IMR-90 (cell line): ENCODE measurements around the gene FAM81A. TPM values are rescaled to one million over a fixed set of nuclear protein-coding genes. Genes with fewer than 3 reads are reported as not detected.

Experiments used
- ATAC-seq: fragments of 200-7000 bp; cut with Tn5 transposase; 2 replicates; pipeline ENCODE4 v1.9.1; 2020; ENCODE audit warnings: low read depth, mild to moderate bottlenecking, moderate library complexity
- BruUV-seq: library from RNA; stranded (reverse); fragments of 400-500 nt; replicated peaks from 2 replicates; lab custom pipeline; 2021; lab: Mats Ljungman, UMichigan
- CTCF ChIA-PET: fragments of 300-600 bp; formaldehyde crosslinking; extraction: SDS; loops from one replicate; lab custom pipeline; 2021; ENCODE audit warnings: antibody characterized with exemption; lab: Yijun Ruan, JAX
- POLR2A ChIA-PET: fragments of 300-600 bp; sonication (Branson Sonifier 250); formaldehyde crosslinking; loops from one replicate; lab custom pipeline; 2022; ENCODE audit warnings: antibody characterized with exemption; ENCODE audit not compliant: unreplicated experiment; lab: Charles Lee
- DNase-seq: peaks from one replicate; pipeline ENCODE4 v3.0.0; 2013
- H2AFZ ChIP-seq: replicated peaks from 2 replicates; pipeline ENCODE3; 2013; ENCODE audit warnings: low read length, mild to moderate bottlenecking; ENCODE audit not compliant: poor library complexity
- H2AK5ac ChIP-seq: 2 replicates; pipeline ENCODE4 v1.6.1; 2013; ENCODE audit warnings: low read depth, low read length, inconsistent platforms
- H2AK9ac ChIP-seq: replicated peaks from 2 replicates; pipeline ENCODE3; 2013; ENCODE audit warnings: mild to moderate bottlenecking, low read depth, low read length, moderate library complexity; ENCODE audit not compliant: poor library complexity
- H2BK120ac ChIP-seq: 2 replicates; pipeline ENCODE4 v1.6.1; 2013; ENCODE audit warnings: low read depth, low read length, inconsistent platforms
- H2BK15ac ChIP-seq: 3 replicates; pipeline ENCODE4 v1.6.1; 2013; ENCODE audit warnings: low read depth, low read length, inconsistent platforms
- H2BK20ac ChIP-seq: 2 replicates; pipeline ENCODE4 v1.6.1; 2013; ENCODE audit warnings: low read depth, mild to moderate bottlenecking, inconsistent platforms, low read length, moderate library complexity
- H2BK5ac ChIP-seq: 2 replicates; pipeline ENCODE4 v1.6.1; 2013; ENCODE audit warnings: mild to moderate bottlenecking, low read depth, low read length, inconsistent platforms; ENCODE audit not compliant: poor library complexity, severe bottlenecking
- H3K14ac ChIP-seq: replicated peaks from 2 replicates; pipeline ENCODE4 v1.6.1; 2013; ENCODE audit warnings: low read depth, low read length, inconsistent platforms
- H3K18ac ChIP-seq: 2 replicates; pipeline ENCODE4 v1.6.1; 2013; ENCODE audit warnings: low read depth, low read length, control low read depth
- H3K23ac ChIP-seq: 2 replicates; pipeline ENCODE4 v1.6.1; 2013; ENCODE audit warnings: low read depth, low read length, inconsistent platforms
- H3K27ac ChIP-seq: 2 replicates; pipeline ENCODE4 v1.5.1; 2013; ENCODE audit warnings: mild to moderate bottlenecking, control low read depth, low read length; ENCODE audit not compliant: insufficient read depth
- H3K27me3 ChIP-seq: 2 replicates; pipeline ENCODE4 v1.6.1; 2013; ENCODE audit warnings: low read length; ENCODE audit not compliant: control insufficient read depth, insufficient read depth
- H3K36me3 ChIP-seq: 2 replicates; pipeline ENCODE4 v1.6.1; 2013; ENCODE audit warnings: low read length, mixed read lengths; ENCODE audit not compliant: control insufficient read depth, insufficient read depth
- H3K4ac ChIP-seq: 2 replicates; pipeline ENCODE4 v1.6.1; 2013; ENCODE audit warnings: low read depth, low read length, inconsistent platforms
- H3K4me1 ChIP-seq: 2 replicates; pipeline ENCODE4 v1.6.1; 2013; ENCODE audit warnings: low read length, mixed read lengths; ENCODE audit not compliant: control insufficient read depth, insufficient read depth
- H3K4me2 ChIP-seq: 2 replicates; pipeline ENCODE4 v1.6.1; 2013; ENCODE audit warnings: low read depth, mild to moderate bottlenecking, control low read depth, low read length, moderate library complexity
- H3K4me3 ChIP-seq: 2 replicates; pipeline ENCODE4 v1.5.1; 2013; ENCODE audit warnings: low read depth, mild to moderate bottlenecking, control low read depth, low read length, moderate library complexity; ENCODE audit not compliant: insufficient read depth
- H3K56ac ChIP-seq: 2 replicates; pipeline ENCODE4 v1.6.1; 2013; ENCODE audit warnings: low read length, inconsistent platforms; ENCODE audit not compliant: insufficient read depth; ENCODE audit errors: extremely low read depth
- H3K79me1 ChIP-seq, 2 experiments: 2 replicates each; pipeline ENCODE4 v1.6.1; 2013; ENCODE audit warnings: low read length in 2 of 2, inconsistent platforms in 1 of 2, low read depth in 1 of 2
- H3K9ac ChIP-seq: 2 replicates; pipeline ENCODE4 v1.6.1; 2013; ENCODE audit warnings: low read depth, low read length, control low read depth
- H3K9me1 ChIP-seq: 2 replicates; pipeline ENCODE4 v1.6.1; 2013; ENCODE audit warnings: low read length, inconsistent platforms; ENCODE audit not compliant: insufficient read depth
- H3K9me3 ChIP-seq: 2 replicates; pipeline ENCODE4 v1.6.1; 2013; ENCODE audit warnings: low read length; ENCODE audit not compliant: control insufficient read depth, insufficient read depth
- H4K20me1 ChIP-seq: 2 replicates; pipeline ENCODE4 v1.6.1; 2013; ENCODE audit warnings: low read length, inconsistent platforms; ENCODE audit not compliant: insufficient read depth
- H4K5ac ChIP-seq: 2 replicates; pipeline ENCODE4 v1.6.1; 2013; ENCODE audit warnings: mild to moderate bottlenecking, low read depth, low read length, control low read depth
- H4K8ac ChIP-seq, 2 experiments: 2 replicates each; pipeline ENCODE4 v1.6.1; 2013; ENCODE audit warnings: low read depth in 2 of 2, low read length in 2 of 2, control low read depth in 1 of 2, inconsistent platforms in 1 of 2
- H4K91ac ChIP-seq: 2 replicates; pipeline ENCODE4 v1.6.1; 2013; ENCODE audit warnings: low read depth, low read length, inconsistent platforms; ENCODE audit not compliant: insufficient read depth
- CHD1 ChIP-seq: IDR thresholded peaks from 2 replicates; pipeline ENCODE4 v1.6.1; 2012; ENCODE audit warnings: low read depth, low read length, improper control_type of control experiment
- RAD21 ChIP-seq: IDR thresholded peaks from 2 replicates; pipeline ENCODE4 v1.6.1; 2012; ENCODE audit warnings: low read length, improper control_type of control experiment
- WGBS, 2 experiments: methylation state at CpG; one replicate each; pipeline versions ENCODE4 v1.1.5 to v1.1.7; 2013; ENCODE audit warnings: missing lambda C conversion rate in 2 of 2; ENCODE audit not compliant: insufficient read length in 1 of 2; ENCODE audit errors: extremely low coverage in 2 of 2; 5-methylcytosine and 5-hydroxymethylcytosine counted together
- dilution Hi-C: fragments of 300-500 bp; cut with HindIII; formaldehyde crosslinking; loops from one replicate; pipeline ENCODE4 v1.14.3; 2018; ENCODE audit warnings: low sequenced_read_pairs; ENCODE audit not compliant: unreplicated experiment
- in situ Hi-C: fragments of 300-500 bp; cut with MboI; formaldehyde crosslinking; loops from 3 replicates; pipeline ENCODE4 v1.14.3; 2019; ENCODE audit warnings: low sequenced_read_pairs, inconsistent platforms, mixed read lengths
- intact Hi-C: fragments of 100-400 bp; cut with micrococcal nuclease; formaldehyde crosslinking; loops from 2 replicates; pipeline ENCODE4 v1.10.0; 2022
- polyA plus RNA-seq, 3 experiments: library from polyadenylated mRNA; depleted of rRNA; stranded (reverse); fragments of >200 nt; gene quantifications; 2 replicates each; pipeline ENCODE4 v1.2.3, GENCODE V29; 2012; ENCODE audit warnings: low replicate concordance in 1 of 3
- total RNA-seq: library from RNA; depleted of rRNA; stranded (reverse); fragments of >200 nt; gene quantifications from 2 replicates; pipeline ENCODE4 v1.2.3, GENCODE V29; 2012

FAM81A gene
- total and polyA plus RNA-seq, 2 of the 4 experiments (the other 2 are of a cell fraction) = not detected

- POLR2A ChIA-PET = no interaction called here
- TF ChIP-seq CHD1 = no peak
- TF ChIP-seq RAD21 = no peak
- H2AK5ac ChIP-seq = no peak overlapping the region
- no peak overlapping the region for H2BK15ac ChIP-seq
- no peak overlapping the region for H2AK9ac ChIP-seq
- dilution Hi-C loops = no loop called here
- H3K4me3 ChIP-seq = no peak overlapping the region
- no peak overlapping the region for H3K9ac ChIP-seq
- H3K56ac ChIP-seq = no peak overlapping the region
- no peak overlapping the region for H3K14ac ChIP-seq
- no CpG with 5 or more reads among the region's 3 CpGs for WGBS, 2 experiments
- no peaks in the 10 kb centered on the region for H4K20me1 ChIP-seq
- no TSS peak for BruUV-seq
- no peaks in the 10 kb centered on the region for H3K9me1 ChIP-seq
- ATAC-seq (no peak), DNase-seq (no peak)
- H2AFZ ChIP-seq = no peak overlapping the region
- no peak overlapping the region for H4K91ac ChIP-seq
- H2BK20ac ChIP-seq = no peak overlapping the region
- no peak overlapping the region for H3K27ac ChIP-seq
- H3K4me2 ChIP-seq = no peak overlapping the region
- no peaks in the 10 kb centered on the region for H3K4me1 ChIP-seq
- no peak overlapping the region for H3K23ac ChIP-seq
- H3K4ac ChIP-seq = no peak overlapping the region
- no peak overlapping the region for H3K18ac ChIP-seq
- H2BK120ac ChIP-seq = no peak overlapping the region
- in situ Hi-C loops = no loop called here
- H4K5ac ChIP-seq = no peak overlapping the region
- H2BK5ac ChIP-seq = no peak overlapping the region
- CTCF ChIA-PET = no interaction called here
- H4K8ac ChIP-seq = no peak overlapping the region
- H3K9me3 ChIP-seq = no peaks in the 10 kb centered on the region
- peaks cover 18% of the 10 kb centered on the region for H3K27me3 ChIP-seq
- H3K79me1 ChIP-seq = no peaks in the 10 kb centered on the region
- intact Hi-C loops = no loop called here
- H3K36me3 ChIP-seq = no peaks in the 10 kb centered on the region
These were observed 102.7 kb downstream of the FAM81A start for GRCh38 chr15:59540654-59541053.
